HepG2 (cell line): ENCODE measurements around the gene KRTCAP2. TPM values are rescaled to one million over a fixed set of nuclear protein-coding genes. Genes with fewer than 3 reads are reported as not detected.
A peak's percentile ranks its signal among the peaks of the same experiment; 100 is the strongest.

Experiments used
- HDAC1 ChIP-seq: sonication (generic); formaldehyde crosslinking; IDR thresholded peaks from 2 replicates; pipeline ENCODE4 v1.5.1; 2020; ENCODE audit warnings: mild to moderate bottlenecking, missing genetic modification reagents
- HDAC2 ChIP-seq: sonication (generic); formaldehyde crosslinking; IDR thresholded peaks from 2 replicates; pipeline ENCODE4 v1.4.0; 2020; ENCODE audit warnings: missing genetic modification reagents
- KAT8 ChIP-seq: IDR thresholded peaks from 2 replicates; pipeline ENCODE4 v1.6.1; 2016; ENCODE audit warnings: missing genetic modification reagents, missing compliant biosample characterization
- MAZ ChIP-seq, 2 experiments: sonication (generic) in 1 of 2; formaldehyde crosslinking in 1 of 2; IDR thresholded peaks; 2 replicates each; pipeline versions ENCODE4 v1.5.0 to v1.6.1; 2012 to 2020; ENCODE audit warnings: low read depth in 2 of 2, mild to moderate bottlenecking in 2 of 2, borderline replicate concordance in 1 of 2, improper control_type of control experiment in 1 of 2, low read length in 1 of 2, missing genetic modification reagents in 1 of 2, moderate library complexity in 1 of 2
- NRL ChIP-seq: sonication (generic); formaldehyde crosslinking; IDR thresholded peaks from 2 replicates; pipeline ENCODE4 v1.5.0; 2020; ENCODE audit warnings: missing genetic modification reagents, mild to moderate bottlenecking, moderate library complexity, borderline replicate concordance
- POLR2AphosphoS5 ChIP-seq: IDR thresholded peaks from 2 replicates; pipeline ENCODE4 v1.6.1; 2012; ENCODE audit warnings: low read depth, low read length
- SP4 ChIP-seq: sonication (generic); formaldehyde crosslinking; IDR thresholded peaks from 2 replicates; pipeline ENCODE4 v1.8.1; 2023; ENCODE audit warnings: mild to moderate bottlenecking, missing genetic modification reagents
- SUZ12 ChIP-seq: fragments of 150-350 bp; IDR thresholded peaks from 2 replicates; pipeline ENCODE4 v1.6.1; 2014; ENCODE audit warnings: low read depth, low read length
- TAF1 ChIP-seq: sonication (generic); formaldehyde crosslinking; IDR thresholded peaks from 2 replicates; pipeline ENCODE4 v1.4.0; 2020; ENCODE audit warnings: missing genetic modification reagents
- ZNF12 ChIP-seq: sonication (generic); formaldehyde crosslinking; IDR thresholded peaks from 2 replicates; pipeline ENCODE4 v1.5.0; 2020; ENCODE audit warnings: missing genetic modification reagents
- ZNF607 ChIP-seq: sonication (generic); formaldehyde crosslinking; IDR thresholded peaks from 2 replicates; pipeline ENCODE4 v1.5.1; 2020; ENCODE audit warnings: missing genetic modification reagents, mild to moderate bottlenecking, borderline replicate concordance
- ZNF782 ChIP-seq: sonication (generic); formaldehyde crosslinking; IDR thresholded peaks from 2 replicates; pipeline ENCODE4 v1.4.0; 2020; ENCODE audit warnings: missing genetic modification reagents, mild to moderate bottlenecking, borderline replicate concordance
- polyA plus RNA-seq, 8 experiments: library from polyadenylated mRNA; depleted of rRNA in 3 of 8; stranded (reverse) in 7 of 8; unstranded in 1 of 8; fragments of >200 nt; fragmentation: Illumina TruSeq in 4 of 8; extraction: Trizol in 4 of 8; gene quantifications; 2 replicates each; pipeline versions ENCODE4 v1.2.1 to v1.2.3, GENCODE V29; 2011 to 2016; ENCODE audit warnings: low read depth in 4 of 8, missing spikeins in 1 of 8, mixed read lengths in 1 of 8; ENCODE audit not compliant: insufficient read depth in 1 of 8
- total RNA-seq, 5 experiments: library from RNA; depleted of rRNA; stranded (reverse); fragments of >200 nt; fragmentation: Illumina TruSeq; extraction: Trizol; gene quantifications; 2 replicates each; pipeline ENCODE4 v1.2.3, GENCODE V29; 2016; ENCODE audit warnings: low read depth in 1 of 5
- TF ChIP-seq, protein P1 (sequence below): sonication (generic); formaldehyde crosslinking; IDR thresholded peaks from 2 replicates; pipeline ENCODE4 v1.4.0; 2020; ENCODE audit warnings: missing genetic modification reagents
- TF ChIP-seq, protein P2 (sequence below): sonication (generic); formaldehyde crosslinking; IDR thresholded peaks from 2 replicates; pipeline ENCODE4 v1.9.0; 2022; ENCODE audit warnings: missing genetic modification reagents, mild to moderate bottlenecking, borderline replicate concordance
- TF ChIP-seq, protein P3 (sequence below): IDR thresholded peaks from 2 replicates; pipeline ENCODE4 v1.6.1; 2012; ENCODE audit warnings: inconsistent platforms
- TF ChIP-seq, protein P4 (sequence below): sonication (generic); formaldehyde crosslinking; IDR thresholded peaks from 2 replicates; pipeline ENCODE4 v1.4.0; 2020; ENCODE audit warnings: mild to moderate bottlenecking, missing genetic modification reagents
- TF ChIP-seq, protein P5 (sequence below): sonication (generic); formaldehyde crosslinking; IDR thresholded peaks from 2 replicates; pipeline ENCODE4 v1.4.0; 2020; ENCODE audit warnings: missing genetic modification reagents
- TF ChIP-seq, protein P6 (sequence below): sonication (generic); formaldehyde crosslinking; IDR thresholded peaks from 2 replicates; pipeline ENCODE4 v1.8.1; 2023; ENCODE audit warnings: mild to moderate bottlenecking, missing genetic modification reagents

Gene KRTCAP2
- total and polyA plus RNA-seq, 2 of the 13 experiments (the other 11 are each of a cell fraction or from before 2014, with no cell fraction given) = 77.3 to 79.4 TPM

DNA sequence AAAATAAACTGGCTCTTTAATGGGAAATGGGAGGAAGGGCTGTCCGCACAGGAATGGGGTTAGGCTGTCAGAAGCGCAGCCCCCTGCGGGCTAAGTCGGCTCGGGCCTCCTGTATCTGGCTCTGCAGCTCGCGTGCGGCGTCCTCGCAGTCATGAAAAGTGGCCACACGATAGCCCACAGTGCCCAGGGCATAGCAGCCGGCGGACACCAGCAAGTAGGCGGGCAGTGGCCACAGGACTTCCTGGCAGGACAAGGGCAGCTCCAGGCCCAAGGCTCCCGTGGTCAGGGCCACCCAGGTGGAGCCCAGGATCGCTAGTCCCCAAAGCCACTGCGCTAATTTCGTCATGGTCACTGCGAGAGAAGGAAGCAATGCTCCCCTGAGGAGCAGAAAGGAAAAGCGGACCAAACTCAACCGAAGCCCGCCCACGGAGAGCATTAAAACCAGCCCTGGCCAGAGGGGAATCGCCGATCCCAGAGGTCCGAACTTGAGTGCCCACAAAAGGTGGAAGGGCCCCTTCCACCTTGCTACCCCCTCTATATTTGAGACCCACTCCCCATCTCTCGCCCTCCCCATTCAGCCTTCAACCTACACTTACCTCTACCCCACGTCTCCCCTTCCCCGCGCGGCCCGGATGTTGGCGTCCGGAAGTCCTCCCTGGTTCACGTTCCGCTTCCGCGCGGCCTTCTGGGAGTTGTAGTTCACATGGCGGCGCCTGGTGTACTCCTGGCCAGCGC lies 33.0 kb downstream of the KRTCAP2 start, which contains the start of gene DPM3 (continued):
- no peak; the same call in 1 of the 2 replicates for TF ChIP-seq NRL (CRISPR knock-in tag)
- TF ChIP-seq SP4 = no peak; the same call in 1 of the 2 replicates
- TF ChIP-seq HDAC2 = peak; percentile 73
- TF ChIP-seq, protein P1, sequence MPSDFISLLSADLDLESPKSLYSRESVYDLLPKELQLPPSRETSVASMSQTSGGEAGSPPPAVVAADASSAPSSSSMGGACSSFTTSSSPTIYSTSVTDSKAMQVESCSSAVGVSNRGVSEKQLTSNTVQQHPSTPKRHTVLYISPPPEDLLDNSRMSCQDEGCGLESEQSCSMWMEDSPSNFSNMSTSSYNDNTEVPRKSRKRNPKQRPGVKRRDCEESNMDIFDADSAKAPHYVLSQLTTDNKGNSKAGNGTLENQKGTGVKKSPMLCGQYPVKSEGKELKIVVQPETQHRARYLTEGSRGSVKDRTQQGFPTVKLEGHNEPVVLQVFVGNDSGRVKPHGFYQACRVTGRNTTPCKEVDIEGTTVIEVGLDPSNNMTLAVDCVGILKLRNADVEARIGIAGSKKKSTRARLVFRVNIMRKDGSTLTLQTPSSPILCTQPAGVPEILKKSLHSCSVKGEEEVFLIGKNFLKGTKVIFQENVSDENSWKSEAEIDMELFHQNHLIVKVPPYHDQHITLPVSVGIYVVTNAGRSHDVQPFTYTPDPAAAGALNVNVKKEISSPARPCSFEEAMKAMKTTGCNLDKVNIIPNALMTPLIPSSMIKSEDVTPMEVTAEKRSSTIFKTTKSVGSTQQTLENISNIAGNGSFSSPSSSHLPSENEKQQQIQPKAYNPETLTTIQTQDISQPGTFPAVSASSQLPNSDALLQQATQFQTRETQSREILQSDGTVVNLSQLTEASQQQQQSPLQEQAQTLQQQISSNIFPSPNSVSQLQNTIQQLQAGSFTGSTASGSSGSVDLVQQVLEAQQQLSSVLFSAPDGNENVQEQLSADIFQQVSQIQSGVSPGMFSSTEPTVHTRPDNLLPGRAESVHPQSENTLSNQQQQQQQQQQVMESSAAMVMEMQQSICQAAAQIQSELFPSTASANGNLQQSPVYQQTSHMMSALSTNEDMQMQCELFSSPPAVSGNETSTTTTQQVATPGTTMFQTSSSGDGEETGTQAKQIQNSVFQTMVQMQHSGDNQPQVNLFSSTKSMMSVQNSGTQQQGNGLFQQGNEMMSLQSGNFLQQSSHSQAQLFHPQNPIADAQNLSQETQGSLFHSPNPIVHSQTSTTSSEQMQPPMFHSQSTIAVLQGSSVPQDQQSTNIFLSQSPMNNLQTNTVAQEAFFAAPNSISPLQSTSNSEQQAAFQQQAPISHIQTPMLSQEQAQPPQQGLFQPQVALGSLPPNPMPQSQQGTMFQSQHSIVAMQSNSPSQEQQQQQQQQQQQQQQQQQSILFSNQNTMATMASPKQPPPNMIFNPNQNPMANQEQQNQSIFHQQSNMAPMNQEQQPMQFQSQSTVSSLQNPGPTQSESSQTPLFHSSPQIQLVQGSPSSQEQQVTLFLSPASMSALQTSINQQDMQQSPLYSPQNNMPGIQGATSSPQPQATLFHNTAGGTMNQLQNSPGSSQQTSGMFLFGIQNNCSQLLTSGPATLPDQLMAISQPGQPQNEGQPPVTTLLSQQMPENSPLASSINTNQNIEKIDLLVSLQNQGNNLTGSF = no peak
- TF ChIP-seq, protein P2, sequence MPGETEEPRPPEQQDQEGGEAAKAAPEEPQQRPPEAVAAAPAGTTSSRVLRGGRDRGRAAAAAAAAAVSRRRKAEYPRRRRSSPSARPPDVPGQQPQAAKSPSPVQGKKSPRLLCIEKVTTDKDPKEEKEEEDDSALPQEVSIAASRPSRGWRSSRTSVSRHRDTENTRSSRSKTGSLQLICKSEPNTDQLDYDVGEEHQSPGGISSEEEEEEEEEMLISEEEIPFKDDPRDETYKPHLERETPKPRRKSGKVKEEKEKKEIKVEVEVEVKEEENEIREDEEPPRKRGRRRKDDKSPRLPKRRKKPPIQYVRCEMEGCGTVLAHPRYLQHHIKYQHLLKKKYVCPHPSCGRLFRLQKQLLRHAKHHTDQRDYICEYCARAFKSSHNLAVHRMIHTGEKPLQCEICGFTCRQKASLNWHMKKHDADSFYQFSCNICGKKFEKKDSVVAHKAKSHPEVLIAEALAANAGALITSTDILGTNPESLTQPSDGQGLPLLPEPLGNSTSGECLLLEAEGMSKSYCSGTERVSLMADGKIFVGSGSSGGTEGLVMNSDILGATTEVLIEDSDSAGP (CRISPR knock-in tag) = peak; percentile 71; the same call in 1 of the 2 replicates
- peak; percentile 10; the same call in 1 of the 2 replicates for TF ChIP-seq ZNF12
- TF ChIP-seq ZNF607 (CRISPR knock-in tag) = peak; percentile 30; the same call in 1 of the 2 replicates
- TF ChIP-seq, protein P3, sequence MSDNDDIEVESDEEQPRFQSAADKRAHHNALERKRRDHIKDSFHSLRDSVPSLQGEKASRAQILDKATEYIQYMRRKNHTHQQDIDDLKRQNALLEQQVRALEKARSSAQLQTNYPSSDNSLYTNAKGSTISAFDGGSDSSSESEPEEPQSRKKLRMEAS = peak; percentile 36
- TF ChIP-seq POLR2AphosphoS5 = peak; percentile 87
- TF ChIP-seq SUZ12 = peak; percentile 80
- TF ChIP-seq MAZ (IDR thresholded peaks at IDR 0.05; ENCODE audit: borderline replicate concordance, low read depth, low read length) = no peak
- peak; percentile 64 for TF ChIP-seq MAZ (CRISPR knock-in tag; IDR thresholded peaks at IDR 0.05; ENCODE audit: low read depth)
- TF ChIP-seq, protein P4, sequence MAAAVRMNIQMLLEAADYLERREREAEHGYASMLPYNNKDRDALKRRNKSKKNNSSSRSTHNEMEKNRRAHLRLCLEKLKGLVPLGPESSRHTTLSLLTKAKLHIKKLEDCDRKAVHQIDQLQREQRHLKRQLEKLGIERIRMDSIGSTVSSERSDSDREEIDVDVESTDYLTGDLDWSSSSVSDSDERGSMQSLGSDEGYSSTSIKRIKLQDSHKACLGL (CRISPR knock-in tag) = 0 out of 2 replicates have a peak, but pooled peaks have one; percentile 50
- TF ChIP-seq, protein P5, sequence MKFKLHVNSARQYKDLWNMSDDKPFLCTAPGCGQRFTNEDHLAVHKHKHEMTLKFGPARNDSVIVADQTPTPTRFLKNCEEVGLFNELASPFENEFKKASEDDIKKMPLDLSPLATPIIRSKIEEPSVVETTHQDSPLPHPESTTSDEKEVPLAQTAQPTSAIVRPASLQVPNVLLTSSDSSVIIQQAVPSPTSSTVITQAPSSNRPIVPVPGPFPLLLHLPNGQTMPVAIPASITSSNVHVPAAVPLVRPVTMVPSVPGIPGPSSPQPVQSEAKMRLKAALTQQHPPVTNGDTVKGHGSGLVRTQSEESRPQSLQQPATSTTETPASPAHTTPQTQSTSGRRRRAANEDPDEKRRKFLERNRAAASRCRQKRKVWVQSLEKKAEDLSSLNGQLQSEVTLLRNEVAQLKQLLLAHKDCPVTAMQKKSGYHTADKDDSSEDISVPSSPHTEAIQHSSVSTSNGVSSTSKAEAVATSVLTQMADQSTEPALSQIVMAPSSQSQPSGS = peak; percentile 59; the same call in 1 of the 2 replicates
- peak; percentile 72; the same call in 1 of the 2 replicates for TF ChIP-seq ZNF782 (CRISPR knock-in tag)
- peak; percentile 29; the same call in 1 of the 2 replicates for TF ChIP-seq HDAC1 (CRISPR knock-in tag)
- TF ChIP-seq, protein P6, sequence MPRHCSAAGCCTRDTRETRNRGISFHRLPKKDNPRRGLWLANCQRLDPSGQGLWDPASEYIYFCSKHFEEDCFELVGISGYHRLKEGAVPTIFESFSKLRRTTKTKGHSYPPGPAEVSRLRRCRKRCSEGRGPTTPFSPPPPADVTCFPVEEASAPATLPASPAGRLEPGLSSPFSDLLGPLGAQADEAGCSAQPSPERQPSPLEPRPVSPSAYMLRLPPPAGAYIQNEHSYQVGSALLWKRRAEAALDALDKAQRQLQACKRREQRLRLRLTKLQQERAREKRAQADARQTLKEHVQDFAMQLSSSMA (CRISPR knock-in tag) = 0 out of 2 replicates have a peak, but pooled peaks have one; percentile 49
- TF ChIP-seq KAT8 (CRISPR knock-in tag) = peak; percentile 81
- TF ChIP-seq TAF1 (CRISPR knock-in tag) = peak; percentile 86
